HCEC 1CT (cell line): Measurements from ENCODE around the gene GOLGA6L10.
"Not testable (repeated sequence)": the region's sequence is repeated elsewhere in the genome, so short reads cannot be mapped to it uniquely, and the experiment has no call there.

Source experiments
- DNase-seq: peaks from one replicate; pipeline ENCODE4 v3.0.0-alpha.2; 2017

Gene GOLGA6L10

GRCh38 chr15:82349375-82349774, at the start of gene GOLGA6L10:
TSS of gene GOLGA6L10 (minus strand) at chr15:82349475. CDS start at chr15:82349375, 100 bp downstream.
- DNase-seq: not testable (repeated sequence)

GRCh38 chr15:82398785-82399184, 49.5 kb upstream of the GOLGA6L10 start:
- no peak for DNase-seq

GRCh38 chr15:82397817-82398216, 48.5 kb upstream of the GOLGA6L10 start:
- no peak for DNase-seq

GRCh38 chr15:82395788-82396187, 46.5 kb upstream of the GOLGA6L10 start:
- not testable (repeated sequence) for DNase-seq

GRCh38 chr15:82393671-82394070, 44.4 kb upstream of the GOLGA6L10 start:
- DNase-seq: no peak

GRCh38 chr15:82392077-82392476, 42.8 kb upstream of the GOLGA6L10 start:
- DNase-seq: not testable (repeated sequence)

GRCh38 chr15:82390152-82390551, 40.9 kb upstream of the GOLGA6L10 start:
- DNase-seq: not testable (repeated sequence)

- DNase-seq: not testable (repeated sequence)
Measured at GRCh38 chr15:82387209-82387608, 37.9 kb upstream of the GOLGA6L10 start.

- DNase-seq: not testable (repeated sequence)
Measured at GRCh38 chr15:82381330-82381955, 32.2 kb upstream of the GOLGA6L10 start.

- not testable (repeated sequence) for DNase-seq
Measured at GRCh38 chr15:82379552-82379951, 30.3 kb upstream of the GOLGA6L10 start.

GRCh38 chr15:82373661-82374060, 24.4 kb upstream of the GOLGA6L10 start:
- peak; percentile 0 for DNase-seq

- DNase-seq: no peak
Measured at GRCh38 chr15:82371656-82372055, 22.4 kb upstream of the GOLGA6L10 start.

- not testable (repeated sequence) for DNase-seq
Measured at GRCh38 chr15:82367790-82368189, 18.5 kb upstream of the GOLGA6L10 start.

- DNase-seq: not testable (repeated sequence)
Measured at GRCh38 chr15:82365692-82366323, 16.5 kb upstream of the GOLGA6L10 start.

- not testable (repeated sequence) for DNase-seq
Measured at GRCh38 chr15:82364548-82364947, 15.3 kb upstream of the GOLGA6L10 start.

- not testable (repeated sequence) for DNase-seq
Measured at GRCh38 chr15:82362790-82363189, 13.5 kb upstream of the GOLGA6L10 start.

GRCh38 chr15:82360618-82361017, 11.3 kb upstream of the GOLGA6L10 start:
- DNase-seq: not testable (repeated sequence)

GRCh38 chr15:82355055-82355454, 5.8 kb upstream of the GOLGA6L10 start:
- not testable (repeated sequence) for DNase-seq

- not testable (repeated sequence) for DNase-seq
Measured at GRCh38 chr15:82354546-82354945, 5.3 kb upstream of the GOLGA6L10 start.

GRCh38 chr15:82347645-82348044, 1.6 kb downstream of the GOLGA6L10 start:
- not testable (repeated sequence) for DNase-seq

- not testable (repeated sequence) for DNase-seq
Measured at GRCh38 chr15:82345176-82345575, 4.1 kb downstream of the GOLGA6L10 start.

GRCh38 chr15:82344421-82344820, 4.9 kb downstream of the GOLGA6L10 start:
- not testable (repeated sequence) for DNase-seq

- not testable (repeated sequence) for DNase-seq
Measured at GRCh38 chr15:82343851-82344250, 5.4 kb downstream of the GOLGA6L10 start.

GRCh38 chr15:82342632-82343374, 6.5 kb downstream of the GOLGA6L10 start:
- not testable (repeated sequence) for DNase-seq
